HEK293 (cell line): ENCODE results near the gene RPL22.

ENCODE experiments used
- GLIS1 ChIP-seq: fragments of 450-650 bp; formaldehyde crosslinking; IDR thresholded peaks from 2 replicates; pipeline ENCODE4 v1.5.1; 2016; ENCODE audit warnings: missing biosample characterization, missing genetic modification characterization
- HOXD13 ChIP-seq: sonication (generic); formaldehyde crosslinking; IDR thresholded peaks from 2 replicates; pipeline ENCODE4 v1.8.0; 2022; ENCODE audit warnings: missing genetic modification reagents, borderline replicate concordance
- PRDM10 ChIP-seq: fragments of 450-650 bp; formaldehyde crosslinking; IDR thresholded peaks from 2 replicates; pipeline ENCODE4 v1.5.1; 2016; ENCODE audit warnings: missing biosample characterization, missing genetic modification characterization
- ZBTB6 ChIP-seq: fragments of 450-650 bp; formaldehyde crosslinking; IDR thresholded peaks from 2 replicates; pipeline ENCODE4 v1.5.1; 2017; ENCODE audit warnings: missing biosample characterization, missing genetic modification characterization
- ZNF148 ChIP-seq: fragments of 450-650 bp; formaldehyde crosslinking; IDR thresholded peaks from 2 replicates; pipeline ENCODE4 v1.5.0; 2017; ENCODE audit warnings: missing biosample characterization, missing genetic modification characterization, borderline replicate concordance
- ZNF211 ChIP-seq: fragments of 450-650 bp; formaldehyde crosslinking; IDR thresholded peaks from 2 replicates; pipeline ENCODE4 v1.5.1; 2016; ENCODE audit warnings: low read depth, missing biosample characterization, missing genetic modification characterization
- ZNF423 ChIP-seq: fragments of 450-650 bp; formaldehyde crosslinking; IDR thresholded peaks from 2 replicates; pipeline ENCODE4 v1.5.1; 2016; ENCODE audit warnings: missing biosample characterization, missing genetic modification characterization
- ZNF473 ChIP-seq: fragments of 450-650 bp; formaldehyde crosslinking; IDR thresholded peaks from 2 replicates; pipeline ENCODE4 v1.5.1; 2017; ENCODE audit warnings: missing biosample characterization, missing genetic modification characterization
- ZNF513 ChIP-seq: fragments of 450-650 bp; IDR thresholded peaks from 2 replicates; pipeline ENCODE4 v1.5.1; 2018; ENCODE audit warnings: missing biosample characterization, missing genetic modification characterization
- ZNF518A ChIP-seq: fragments of 450-650 bp; formaldehyde crosslinking; conservative IDR thresholded peaks from 2 replicates; pipeline ENCODE4 v1.5.1; 2016; ENCODE audit warnings: low read depth, missing biosample characterization, missing genetic modification characterization
- ZNF555 ChIP-seq: fragments of 450-650 bp; formaldehyde crosslinking; conservative IDR thresholded peaks from 2 replicates; pipeline ENCODE4 v1.5.1; 2017; ENCODE audit warnings: missing biosample characterization, mild to moderate bottlenecking, missing genetic modification characterization, inconsistent platforms
- ZNF561 ChIP-seq: fragments of 450-650 bp; IDR thresholded peaks from 2 replicates; pipeline ENCODE4 v1.5.1; 2018; ENCODE audit warnings: missing biosample characterization, missing genetic modification characterization, borderline replicate concordance
- ZNF639 ChIP-seq: fragments of 450-650 bp; formaldehyde crosslinking; IDR thresholded peaks from 2 replicates; pipeline ENCODE4 v1.5.1; 2016; ENCODE audit warnings: missing biosample characterization, missing genetic modification characterization
- ZNF704 ChIP-seq: fragments of 450-650 bp; formaldehyde crosslinking; IDR thresholded peaks from 2 replicates; pipeline ENCODE4 v1.5.1; 2016; ENCODE audit warnings: missing biosample characterization, missing genetic modification characterization
- ZNF747 ChIP-seq: fragments of 450-650 bp; formaldehyde crosslinking; IDR thresholded peaks from 2 replicates; pipeline ENCODE4 v1.5.1; 2016; ENCODE audit warnings: missing biosample characterization, missing genetic modification characterization
- ZNF76 ChIP-seq: fragments of 450-650 bp; formaldehyde crosslinking; IDR thresholded peaks from 2 replicates; pipeline ENCODE4; 2016; ENCODE audit warnings: low read depth, missing biosample characterization, missing genetic modification characterization, borderline replicate concordance
- ZNF830 ChIP-seq: fragments of 450-650 bp; IDR thresholded peaks from 2 replicates; pipeline ENCODE4 v1.5.0; 2018; ENCODE audit warnings: missing biosample characterization, missing genetic modification characterization, low read depth, mild to moderate bottlenecking, moderate library complexity
- ZSCAN4 ChIP-seq: fragments of 450-650 bp; formaldehyde crosslinking; IDR thresholded peaks from 2 replicates; pipeline ENCODE4 v1.5.1; 2017; ENCODE audit warnings: missing biosample characterization, missing genetic modification characterization

RPL22 gene

GRCh38 chr1:6199298-6200187, at the start of gene RPL22 (continued):
- TF ChIP-seq ZNF518A (tag by site-specific recombination) (peak; percentile 61; the same call in 1 of the 2 replicates), ZNF148 (no peak), PRDM10 (tag by site-specific recombination) (peak; percentile 99), ZNF639 (tag by site-specific recombination) (0 out of 2 replicates have a peak, but pooled peaks have one; percentile 18), ZNF211 (no peak), ZBTB6 (no peak), ZNF76 (tag by site-specific recombination) (peak; percentile 97), ZNF513 (no peak), ZNF473 (tag by site-specific recombination) (no peak), GLIS1 (tag by site-specific recombination) (peak; percentile 95), HOXD13 (CRISPR knock-in tag) (no peak), ZNF747 (no peak), ZNF423 (tag by site-specific recombination) (no peak), ZSCAN4 (tag by site-specific recombination) (no peak), ZNF704 (tag by site-specific recombination) (no peak), ZNF830 (tag by site-specific recombination) (no peak), ZNF555 (tag by site-specific recombination) (no peak), ZNF561 (peak; percentile 76)
